Measurements from ENCODE around the gene RESF1.
"Not testable (repeated sequence)": the region's sequence is repeated elsewhere in the genome, so short reads cannot be mapped to it uniquely, and the experiment has no call there.

Gene RESF1, protein sequence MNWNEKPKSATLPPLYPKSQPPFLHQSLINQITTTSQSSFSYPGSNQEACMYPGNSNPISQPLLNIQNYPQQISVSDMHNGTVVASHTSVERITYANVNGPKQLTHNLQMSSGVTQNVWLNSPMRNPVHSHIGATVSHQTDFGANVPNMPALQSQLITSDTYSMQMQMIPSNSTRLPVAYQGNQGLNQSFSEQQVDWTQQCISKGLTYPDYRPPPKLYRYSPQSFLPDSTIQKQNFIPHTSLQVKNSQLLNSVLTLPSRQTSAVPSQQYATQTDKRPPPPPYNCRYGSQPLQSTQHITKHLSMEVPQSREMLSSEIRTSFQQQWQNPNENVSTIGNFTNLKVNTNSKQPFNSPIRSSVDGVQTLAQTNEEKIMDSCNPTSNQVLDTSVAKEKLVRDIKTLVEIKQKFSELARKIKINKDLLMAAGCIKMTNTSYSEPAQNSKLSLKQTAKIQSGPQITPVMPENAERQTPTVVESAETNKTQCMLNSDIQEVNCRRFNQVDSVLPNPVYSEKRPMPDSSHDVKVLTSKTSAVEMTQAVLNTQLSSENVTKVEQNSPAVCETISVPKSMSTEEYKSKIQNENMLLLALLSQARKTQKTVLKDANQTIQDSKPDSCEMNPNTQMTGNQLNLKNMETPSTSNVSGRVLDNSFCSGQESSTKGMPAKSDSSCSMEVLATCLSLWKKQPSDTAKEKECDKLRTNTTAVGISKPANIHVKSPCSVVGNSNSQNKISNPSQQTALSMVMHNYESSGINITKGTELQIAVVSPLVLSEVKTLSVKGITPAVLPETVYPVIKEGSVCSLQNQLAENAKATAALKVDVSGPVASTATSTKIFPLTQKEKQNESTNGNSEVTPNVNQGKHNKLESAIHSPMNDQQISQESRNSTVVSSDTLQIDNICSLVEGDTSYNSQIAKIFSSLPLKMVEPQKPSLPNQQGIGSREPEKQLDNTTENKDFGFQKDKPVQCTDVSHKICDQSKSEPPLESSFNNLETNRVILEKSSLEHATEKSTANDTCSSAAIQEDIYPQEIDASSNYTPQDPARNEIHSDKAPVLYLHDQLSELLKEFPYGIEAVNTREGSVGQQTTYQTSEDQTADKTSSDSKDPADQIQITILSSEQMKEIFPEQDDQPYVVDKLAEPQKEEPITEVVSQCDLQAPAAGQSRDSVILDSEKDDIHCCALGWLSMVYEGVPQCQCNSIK (N-terminal part only)

DNA sequence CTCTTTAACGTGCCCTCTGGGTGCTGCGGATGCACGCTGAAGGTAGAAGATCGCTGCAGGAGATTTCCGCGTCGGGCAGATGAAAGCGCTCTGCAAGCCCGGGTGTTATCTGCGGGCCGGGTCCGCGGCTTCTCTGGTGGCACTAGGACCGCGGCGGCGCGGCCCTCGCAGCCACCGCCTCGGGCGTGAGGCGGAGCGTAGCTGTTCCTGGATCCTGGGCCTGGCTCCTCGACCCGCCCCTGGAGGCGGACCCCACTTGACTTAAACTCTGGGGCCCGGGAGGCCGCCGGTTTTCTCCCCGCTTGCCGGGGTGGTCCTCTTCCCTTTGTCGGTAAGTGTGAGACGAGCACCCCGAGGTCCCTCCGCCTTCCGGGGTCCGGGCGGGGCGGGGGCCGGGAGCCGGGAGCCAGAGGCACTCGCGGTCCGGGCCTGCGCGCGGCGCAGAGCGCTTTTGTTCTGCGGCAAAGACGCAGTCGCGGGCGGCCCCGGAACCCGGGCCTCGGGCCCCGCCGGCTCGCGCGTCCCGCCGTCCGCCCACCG, at the start of gene RESF1:
RESF1 (plus strand) TSS at position 255 of the 540 bp plus-strand sequence. CDS start 21,541 bp downstream, outside the sequence.
- peak; percentile 57 for DNase-seq (ENCODE audit: low read depth, low spot score)

DNA sequence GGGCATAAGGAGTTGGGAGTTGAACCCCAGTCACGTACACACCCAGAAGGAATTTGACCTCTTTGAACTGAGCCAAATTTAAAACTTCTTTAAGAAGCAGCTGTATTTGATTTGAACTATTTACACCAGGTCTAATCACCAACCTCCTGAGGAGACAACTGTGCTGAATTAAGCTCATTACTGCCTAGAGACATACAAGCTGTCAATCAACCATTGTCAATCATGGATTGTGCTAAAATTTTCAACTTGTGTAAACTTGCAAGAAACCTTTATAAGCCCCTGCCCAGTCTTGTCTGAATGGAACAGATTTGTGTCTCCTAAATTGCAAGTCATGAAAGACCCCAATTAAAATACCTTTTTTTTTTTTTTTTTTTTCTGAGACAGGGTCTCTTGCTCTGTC, 44.3 kb upstream of the RESF1 start:
- no peak for DNase-seq (ENCODE audit: low read depth, low spot score)

DNA sequence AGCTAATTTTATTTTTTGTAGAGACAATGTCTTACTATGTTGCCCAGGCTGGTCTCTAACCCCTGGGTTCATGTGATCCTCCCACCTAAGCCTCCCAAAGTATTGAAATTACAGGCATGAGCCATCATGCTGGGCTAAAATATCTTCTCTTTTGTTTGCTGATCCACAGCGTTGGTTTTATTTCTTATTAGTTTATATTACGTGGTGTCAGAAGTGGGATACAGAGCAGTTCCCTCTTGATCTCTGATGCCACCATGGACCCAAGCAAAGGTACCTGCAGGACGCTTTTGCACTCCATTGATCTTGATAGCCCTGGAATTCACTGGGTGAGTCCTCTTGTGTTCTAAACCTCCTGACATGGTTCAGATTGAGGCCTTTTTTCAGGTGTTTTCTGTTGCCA, 43.8 kb upstream of the RESF1 start:
- DNase-seq (ENCODE audit: low read depth, low spot score) = no peak

DNA sequence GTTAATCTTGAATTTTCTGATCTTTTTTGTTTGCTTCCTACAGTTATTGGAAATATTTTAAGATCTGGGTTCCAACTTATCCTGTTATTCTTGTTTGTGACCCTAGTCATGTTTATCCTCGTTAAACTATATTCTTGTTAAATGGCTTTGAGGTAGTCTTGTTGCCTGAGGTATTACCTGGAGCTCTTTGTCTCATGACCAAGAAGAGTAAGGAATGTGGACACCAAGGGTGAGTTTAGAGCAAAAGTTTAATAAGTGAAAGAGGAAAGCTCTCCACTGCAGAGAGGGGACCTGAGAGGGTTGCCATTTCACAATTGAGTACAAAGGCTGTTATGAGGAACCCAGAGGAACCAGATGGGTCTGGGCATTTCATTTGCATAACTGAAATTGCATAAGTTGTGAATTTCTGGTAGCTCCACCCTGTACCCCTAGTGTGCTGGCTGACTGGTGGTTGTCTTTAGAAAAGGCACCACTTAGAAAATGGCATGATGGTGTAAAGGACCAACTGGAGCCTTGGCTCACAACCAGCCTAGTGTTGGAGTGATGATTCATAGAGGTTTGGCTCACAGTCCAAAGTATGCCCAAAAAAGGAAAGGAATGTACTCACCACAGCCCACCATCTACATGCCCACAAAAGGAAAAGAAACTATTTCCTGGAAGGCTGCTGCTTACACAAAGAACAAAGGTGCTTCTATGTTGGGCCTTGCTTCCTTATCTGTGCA, 36.7 kb upstream of the RESF1 start:
- DNase-seq (ENCODE audit: low read depth, low spot score) = no peak

DNA sequence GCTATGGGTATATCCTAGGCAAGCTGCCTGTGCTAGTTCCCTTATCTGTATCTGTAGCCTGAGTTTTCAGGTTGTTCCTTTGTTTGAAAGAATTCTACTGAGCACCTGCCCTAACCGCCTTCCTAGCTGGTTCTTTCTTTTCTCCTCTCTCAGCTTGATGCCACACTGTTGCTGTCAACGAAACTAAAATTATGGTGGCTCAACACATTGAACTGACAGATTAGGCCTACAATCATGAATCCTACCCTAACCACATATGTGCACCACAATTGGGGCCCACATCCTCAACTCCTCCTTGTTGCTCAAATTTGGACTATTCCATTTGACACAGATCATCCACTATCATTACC, 36.2 kb upstream of the RESF1 start:
- DNase-seq (ENCODE audit: low read depth, low spot score) = no peak

DNA sequence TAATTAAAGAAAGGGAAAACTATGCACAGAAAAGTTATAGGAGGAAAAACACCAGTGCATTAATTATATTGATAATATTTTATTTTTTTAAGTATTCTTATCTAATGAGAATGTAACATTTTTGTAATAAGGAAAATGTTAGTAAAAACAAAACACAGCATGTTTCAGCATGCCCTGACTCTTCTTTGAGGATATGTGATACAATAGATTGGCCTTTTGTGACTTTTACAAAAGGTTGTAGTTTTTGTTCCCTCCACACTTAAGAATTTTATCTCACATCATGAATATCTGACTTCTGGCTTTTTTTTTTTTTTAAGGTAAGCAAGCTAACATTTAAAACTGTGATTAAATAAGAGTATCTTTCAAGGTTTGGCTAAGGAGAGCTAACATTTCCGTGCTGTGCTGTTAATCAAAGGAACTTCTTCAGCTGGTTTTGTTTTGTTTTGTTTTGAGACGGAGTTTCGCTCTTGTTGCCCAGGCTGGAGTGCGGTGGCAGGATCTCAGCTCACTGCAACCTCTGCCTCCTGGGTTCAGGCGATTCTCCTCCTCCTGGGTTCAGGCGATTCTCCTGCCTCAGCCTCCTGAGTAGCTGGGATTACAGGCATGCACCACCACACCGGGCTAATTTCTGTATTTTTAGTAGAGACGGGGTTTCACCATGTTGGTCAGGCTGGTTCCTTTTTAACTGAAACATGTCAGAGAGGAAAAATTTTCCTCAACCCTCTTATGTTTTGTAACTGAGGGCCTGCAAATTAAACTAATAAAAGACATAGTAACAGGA, 30.8 kb upstream of the RESF1 start:
- no peak for DNase-seq (ENCODE audit: low read depth, low spot score)

DNA sequence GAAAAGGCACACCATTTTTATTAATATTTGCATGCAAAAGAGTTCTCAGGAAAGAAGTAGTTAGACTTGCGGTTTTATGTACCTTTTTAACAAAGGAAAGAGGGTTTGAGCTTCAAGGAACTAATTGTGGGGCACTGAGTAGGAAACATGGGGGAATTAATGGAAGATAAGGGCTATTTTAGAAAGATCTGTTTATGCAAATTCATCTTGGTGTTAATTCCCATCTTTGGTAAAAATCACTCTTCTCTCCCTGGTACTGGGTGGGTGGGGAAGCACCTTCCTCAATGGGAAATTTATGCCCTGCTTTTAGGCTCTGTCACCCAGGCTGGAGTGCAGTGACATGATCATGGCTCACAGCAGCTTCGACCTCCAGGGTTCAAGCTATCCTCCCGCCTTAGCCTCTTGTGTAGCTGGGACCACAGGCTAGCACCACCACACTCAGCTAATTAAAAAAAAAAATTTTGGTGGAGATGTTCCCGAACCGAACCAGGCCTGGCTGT, 30.1 kb upstream of the RESF1 start:
- DNase-seq (ENCODE audit: low read depth, low spot score) = no peak

DNA sequence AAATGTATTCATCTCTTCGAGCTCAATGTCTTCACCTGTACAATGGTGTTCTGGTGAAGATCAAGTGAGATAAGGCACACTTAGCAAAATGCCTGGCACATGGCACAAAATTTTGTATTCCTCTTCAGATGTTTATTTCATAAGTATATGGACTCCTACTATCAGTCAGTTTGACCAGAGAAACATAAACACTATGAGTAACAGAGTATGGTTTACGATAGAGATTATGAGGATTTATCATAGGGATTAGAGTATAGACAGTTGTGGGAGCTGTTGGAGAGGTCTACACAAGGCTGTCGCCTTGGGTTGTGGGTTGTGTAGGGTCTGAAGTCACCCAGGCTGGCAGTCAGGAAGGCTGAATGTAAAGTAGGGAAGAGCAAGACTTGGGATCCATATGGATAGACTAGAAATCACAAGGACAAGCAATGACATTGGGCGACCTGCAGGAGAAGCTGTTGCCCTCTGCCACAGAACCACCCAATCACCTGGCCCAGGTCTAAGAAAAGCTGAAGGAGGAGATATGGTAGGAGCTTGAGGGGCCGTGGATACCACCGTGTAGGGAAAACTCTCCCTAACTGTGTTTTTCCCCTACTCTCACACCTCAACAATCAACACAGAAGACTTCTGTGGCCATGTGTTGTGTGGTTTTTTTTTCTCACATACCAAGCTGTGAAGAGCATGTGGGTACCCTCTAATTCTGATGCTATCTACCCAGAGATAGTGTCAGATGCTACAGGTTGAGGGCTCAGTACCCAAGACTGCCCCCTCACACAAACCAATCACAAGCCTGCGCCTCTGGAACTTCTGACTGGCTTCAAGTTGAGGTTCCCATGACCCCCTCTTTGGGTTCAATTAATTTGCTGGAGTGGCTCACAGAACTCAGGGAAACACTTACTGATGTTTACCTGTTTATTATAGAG, 27.2 kb upstream of the RESF1 start:
- DNase-seq (ENCODE audit: low read depth, low spot score) = no peak

DNA sequence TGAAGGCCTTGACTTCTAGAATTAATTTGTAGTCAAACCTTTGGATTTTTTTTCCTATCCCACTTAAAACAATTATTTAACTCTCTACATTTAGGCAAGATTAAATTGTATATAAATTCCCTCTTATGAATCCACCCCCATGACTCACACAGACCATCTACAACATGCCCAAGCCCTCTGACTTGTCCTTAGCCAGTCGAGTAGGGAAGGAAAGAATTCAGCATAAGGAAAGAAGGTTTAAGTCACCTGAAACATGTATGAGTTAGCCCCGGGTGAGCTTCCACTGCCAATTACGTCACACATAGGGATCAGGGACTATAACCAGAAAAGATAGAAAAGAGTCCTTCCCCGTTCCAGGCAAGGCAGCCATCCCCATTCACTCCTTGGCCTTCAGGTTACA, 14.9 kb upstream of the RESF1 start:
- no peak for DNase-seq (ENCODE audit: low read depth, low spot score)

DNA sequence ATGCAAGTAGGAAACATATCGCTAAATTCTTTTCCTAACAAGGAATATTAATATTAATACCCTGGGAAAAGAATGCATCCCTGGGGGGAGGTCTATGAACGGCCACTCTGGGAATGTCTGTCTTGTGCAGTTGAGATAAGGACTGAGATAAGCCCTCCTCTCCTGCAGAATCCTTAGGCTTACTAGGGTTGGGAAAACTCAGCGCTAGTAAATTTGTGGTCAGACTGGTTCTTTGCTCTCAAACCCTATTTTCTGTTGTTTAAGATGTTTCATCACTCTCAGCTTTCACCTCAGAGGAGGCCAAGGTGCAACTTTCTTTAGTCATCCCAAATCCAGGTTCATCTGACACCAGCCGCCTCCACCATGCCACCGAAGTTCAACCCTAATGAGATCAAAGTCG, 11.2 kb upstream of the RESF1 start:
- DNase-seq (ENCODE audit: low read depth, low spot score) = no peak

DNA sequence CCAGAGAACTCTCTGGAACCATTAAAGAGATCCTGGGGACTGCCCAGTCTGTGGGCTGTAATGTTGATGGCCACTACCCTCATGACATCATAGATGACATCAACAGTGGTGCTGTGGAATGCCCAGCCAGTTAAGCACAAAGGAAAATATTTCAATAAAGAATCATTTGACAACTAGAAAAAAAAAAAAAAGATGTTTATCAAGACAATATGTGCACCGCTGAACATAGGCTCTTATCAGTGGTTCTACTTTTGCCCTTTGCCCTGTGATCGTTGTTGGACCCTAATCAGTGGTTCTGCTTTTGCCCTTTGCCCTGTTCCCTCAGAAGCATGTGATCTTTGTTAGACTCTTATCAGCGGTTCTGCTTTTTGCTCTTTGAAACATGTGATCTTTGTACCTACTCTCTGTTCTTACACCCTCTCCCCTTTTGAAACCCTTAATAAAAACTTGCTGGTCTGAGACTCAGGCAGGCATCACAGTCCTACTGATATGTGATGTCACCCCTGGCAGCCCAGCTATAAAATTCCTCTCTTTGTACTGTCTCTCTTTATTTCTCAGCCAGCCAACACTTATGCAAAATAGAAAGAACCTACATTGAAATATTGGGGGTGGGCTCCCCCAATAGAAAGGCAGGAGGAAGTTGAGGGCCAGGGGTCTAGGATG, 10.4 kb upstream of the RESF1 start:
- not testable (repeated sequence) for DNase-seq (ENCODE audit: low read depth, low spot score)

DNA sequence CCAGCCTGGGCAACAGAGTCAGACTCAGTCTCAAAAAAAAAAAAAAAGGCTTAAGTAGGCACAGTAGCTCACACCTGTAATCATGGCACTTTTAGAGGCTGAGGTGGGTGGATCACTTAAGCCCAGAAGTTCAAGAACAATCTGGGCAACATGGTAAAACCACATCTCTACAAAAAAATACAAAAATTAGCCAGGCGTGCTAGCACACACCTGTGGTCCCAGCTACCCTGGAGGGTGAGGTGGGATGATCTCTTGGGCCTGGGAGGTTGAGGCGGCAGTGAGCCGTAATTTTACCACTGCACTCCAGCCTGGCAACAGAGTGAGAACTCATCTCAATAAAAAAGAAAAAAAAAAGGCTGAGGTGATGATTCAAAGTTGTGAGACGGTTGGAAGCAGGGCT, 9.1 kb upstream of the RESF1 start:
- no peak for DNase-seq (ENCODE audit: low read depth, low spot score)

DNA sequence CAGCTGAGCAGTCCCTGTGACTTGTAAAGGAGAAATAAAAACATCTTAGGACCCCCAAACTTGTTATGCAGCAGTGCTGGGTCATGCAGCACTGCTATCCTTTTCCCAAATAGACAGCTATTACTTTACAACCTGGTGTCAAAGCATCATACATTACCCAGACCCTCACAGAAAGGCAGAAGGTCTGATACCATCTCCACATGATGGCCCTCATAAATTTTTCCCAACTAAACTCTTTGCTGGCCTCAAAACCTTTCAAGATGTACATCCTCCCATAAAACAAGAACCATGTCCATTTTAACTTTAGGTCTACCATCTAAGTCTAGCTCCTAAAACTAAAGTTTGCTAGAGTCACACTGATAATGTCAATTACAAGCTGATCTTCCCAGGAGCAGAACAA, 8.7 kb upstream of the RESF1 start:
- DNase-seq (ENCODE audit: low read depth, low spot score) = no peak

DNA sequence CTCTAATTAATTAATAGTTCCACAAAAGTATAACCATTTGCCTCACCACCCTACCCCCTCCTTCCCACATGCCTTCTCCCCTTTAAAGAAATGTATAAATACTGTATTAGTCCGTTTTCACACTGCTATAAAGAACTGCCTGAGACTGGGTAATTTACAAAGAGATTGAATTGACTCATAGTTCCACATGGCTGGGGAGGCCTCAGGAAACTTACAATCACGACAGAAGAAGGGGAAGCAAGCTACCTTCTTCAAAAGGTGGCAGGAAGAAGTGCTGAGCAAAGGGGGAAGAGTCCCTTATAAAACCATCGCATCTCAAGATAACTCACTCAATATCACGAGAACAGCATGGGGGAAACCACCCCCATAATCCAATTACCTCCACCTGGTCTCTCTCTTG, 8.2 kb upstream of the RESF1 start:
- no peak for DNase-seq (ENCODE audit: low read depth, low spot score)

DNA sequence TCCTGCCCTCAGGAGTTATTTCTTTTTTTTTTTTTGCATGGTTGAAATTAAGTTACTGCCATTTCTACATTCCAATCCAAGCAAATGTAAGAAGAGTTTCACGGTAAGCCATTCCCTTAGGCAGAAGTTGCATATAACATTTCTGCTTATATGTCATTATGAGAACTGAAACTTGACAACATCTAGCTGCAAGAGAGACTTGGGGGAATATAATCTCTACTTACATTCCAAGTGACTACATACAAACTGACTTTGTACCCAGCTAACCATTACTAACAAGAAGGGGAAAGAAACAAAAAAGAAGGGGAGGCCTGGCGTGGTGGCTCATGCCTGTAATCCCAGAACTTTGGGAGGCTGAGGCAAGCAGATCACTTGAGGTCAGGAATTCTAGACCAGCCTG, 7.3 kb upstream of the RESF1 start:
- DNase-seq (ENCODE audit: low read depth, low spot score) = no peak

DNA sequence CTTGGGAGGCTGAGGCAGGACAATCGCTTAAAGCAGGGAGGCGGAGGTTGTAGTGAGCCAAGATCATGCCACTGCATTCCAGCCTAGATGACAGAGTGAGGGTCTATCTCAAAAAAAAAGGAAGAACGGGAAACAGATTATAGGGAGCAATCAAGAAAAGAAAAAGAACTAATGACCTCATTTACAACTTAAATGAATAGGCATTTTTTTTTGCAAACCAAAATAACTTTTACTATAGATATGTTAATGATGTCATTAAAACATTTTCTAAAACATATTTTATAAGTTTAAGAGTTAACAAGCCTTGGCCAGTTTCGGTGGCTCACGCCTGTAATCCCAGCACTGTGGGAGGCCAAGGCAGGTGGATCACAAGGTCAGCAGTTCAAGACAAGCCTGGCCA, 6.8 kb upstream of the RESF1 start:
- DNase-seq (ENCODE audit: low read depth, low spot score) = no peak

DNA sequence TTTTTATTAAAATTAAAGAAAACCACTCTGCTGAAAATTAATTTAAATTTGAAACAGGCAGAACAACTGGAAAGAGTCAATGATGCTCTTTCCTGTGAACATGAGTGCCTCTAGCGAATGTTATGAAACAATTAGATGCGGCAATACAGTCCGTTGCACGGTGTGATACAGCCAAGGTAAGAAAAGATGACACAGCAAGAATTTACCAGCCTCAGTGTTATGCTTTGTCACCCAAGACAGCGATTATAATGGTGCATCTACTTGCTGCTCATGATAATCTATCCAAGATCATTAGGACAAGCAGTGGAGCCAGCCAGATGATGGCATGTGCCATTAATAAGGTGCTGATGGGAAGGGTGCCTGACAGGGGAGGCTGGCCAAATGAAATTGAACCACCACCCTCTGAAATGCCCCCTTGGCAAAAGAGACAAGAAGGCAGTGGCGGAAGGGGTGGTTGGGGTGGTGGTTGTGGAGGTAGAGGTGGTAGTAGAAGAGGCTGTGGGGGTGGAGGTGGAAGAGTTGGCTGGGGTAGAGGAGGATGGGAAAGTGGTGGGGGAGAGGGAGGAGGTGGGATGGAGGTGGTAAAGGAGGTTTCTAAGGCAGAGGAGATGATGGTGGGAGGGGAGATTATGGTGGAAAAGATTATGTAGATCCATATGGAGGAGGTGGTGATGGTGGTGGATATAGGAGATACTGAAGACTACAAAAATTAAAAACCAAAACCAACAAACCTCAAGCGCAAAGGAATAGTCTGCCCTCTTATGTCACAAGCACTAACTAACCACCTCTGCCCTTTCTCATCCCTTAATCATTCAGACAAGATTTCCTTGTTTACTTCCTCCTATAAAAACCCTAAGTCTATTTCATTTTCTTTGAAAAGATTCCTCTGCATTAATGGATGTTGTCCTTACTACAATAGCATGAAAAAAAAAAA, 4.0 kb upstream of the RESF1 start:
- DNase-seq (ENCODE audit: low read depth, low spot score) = no peak

All from smooth muscle cell of the brain vasculature (primary cell).